ENCODE results near the gene KMT2D.

DNA sequence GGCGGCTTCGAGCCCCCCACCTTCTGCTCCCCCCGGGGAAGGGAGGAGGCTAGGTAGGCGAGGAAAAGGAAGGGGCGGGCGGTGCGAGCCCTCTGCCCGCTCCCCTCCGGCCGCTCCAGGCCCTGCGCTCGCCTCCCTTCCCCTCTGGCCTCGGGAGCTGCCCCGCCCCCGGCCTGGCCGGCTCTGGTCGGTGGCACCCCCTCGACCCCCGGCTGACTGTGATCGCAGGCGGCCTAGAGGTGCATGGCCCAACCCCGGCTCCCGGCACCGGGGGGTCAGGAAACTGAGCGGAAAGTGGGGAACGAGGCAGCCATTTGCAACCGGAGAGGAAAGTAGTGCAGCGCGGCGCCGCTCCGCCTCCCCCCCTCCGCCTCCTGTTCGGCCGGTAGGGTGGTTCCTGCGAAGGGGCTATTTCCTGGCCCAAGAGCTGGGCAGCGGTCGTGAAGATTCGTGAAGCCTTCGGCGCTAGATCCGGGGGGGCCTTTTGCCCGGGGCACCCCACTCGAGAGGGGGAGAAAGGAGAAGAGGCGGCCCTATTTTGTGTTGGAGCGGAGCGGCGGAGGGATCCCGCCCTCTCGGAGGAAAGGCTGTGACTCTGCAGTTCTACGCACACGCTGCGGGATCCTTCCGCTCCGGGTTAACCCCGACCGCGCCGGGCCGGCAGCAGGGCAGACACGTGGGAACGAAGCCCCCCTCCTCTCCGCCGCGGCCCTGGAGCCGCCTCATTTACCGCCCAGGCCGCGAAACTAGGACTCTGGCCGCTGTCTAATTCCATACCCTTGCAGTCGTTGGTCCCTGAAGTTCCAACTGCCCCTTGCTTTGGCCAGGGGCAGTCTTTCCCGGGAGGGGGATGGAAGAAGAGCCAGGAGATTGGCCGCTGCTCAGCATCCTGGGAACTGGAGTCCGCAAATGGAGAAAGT, at the start of gene KMT2D:
- TF ChIP-seq, protein P1, sequence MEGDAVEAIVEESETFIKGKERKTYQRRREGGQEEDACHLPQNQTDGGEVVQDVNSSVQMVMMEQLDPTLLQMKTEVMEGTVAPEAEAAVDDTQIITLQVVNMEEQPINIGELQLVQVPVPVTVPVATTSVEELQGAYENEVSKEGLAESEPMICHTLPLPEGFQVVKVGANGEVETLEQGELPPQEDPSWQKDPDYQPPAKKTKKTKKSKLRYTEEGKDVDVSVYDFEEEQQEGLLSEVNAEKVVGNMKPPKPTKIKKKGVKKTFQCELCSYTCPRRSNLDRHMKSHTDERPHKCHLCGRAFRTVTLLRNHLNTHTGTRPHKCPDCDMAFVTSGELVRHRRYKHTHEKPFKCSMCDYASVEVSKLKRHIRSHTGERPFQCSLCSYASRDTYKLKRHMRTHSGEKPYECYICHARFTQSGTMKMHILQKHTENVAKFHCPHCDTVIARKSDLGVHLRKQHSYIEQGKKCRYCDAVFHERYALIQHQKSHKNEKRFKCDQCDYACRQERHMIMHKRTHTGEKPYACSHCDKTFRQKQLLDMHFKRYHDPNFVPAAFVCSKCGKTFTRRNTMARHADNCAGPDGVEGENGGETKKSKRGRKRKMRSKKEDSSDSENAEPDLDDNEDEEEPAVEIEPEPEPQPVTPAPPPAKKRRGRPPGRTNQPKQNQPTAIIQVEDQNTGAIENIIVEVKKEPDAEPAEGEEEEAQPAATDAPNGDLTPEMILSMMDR (IDR thresholded peaks at IDR 0.05; ENCODE audit: insufficient read depth, low read length) = no peak
- TF ChIP-seq POLR2AphosphoS5 (IDR thresholded peaks at IDR 0.05; ENCODE audit: low read depth) (peak; percentile 83; the same call in 1 of the 2 replicates), SPI1 (IDR thresholded peaks at IDR 0.05; ENCODE audit: borderline replicate concordance, low read depth) (peak; percentile 28; the same call in 1 of the 2 replicates), GABPA (IDR thresholded peaks at IDR 0.05; ENCODE audit: low read depth) (peak; percentile 50)
- TF ChIP-seq, protein P2, sequence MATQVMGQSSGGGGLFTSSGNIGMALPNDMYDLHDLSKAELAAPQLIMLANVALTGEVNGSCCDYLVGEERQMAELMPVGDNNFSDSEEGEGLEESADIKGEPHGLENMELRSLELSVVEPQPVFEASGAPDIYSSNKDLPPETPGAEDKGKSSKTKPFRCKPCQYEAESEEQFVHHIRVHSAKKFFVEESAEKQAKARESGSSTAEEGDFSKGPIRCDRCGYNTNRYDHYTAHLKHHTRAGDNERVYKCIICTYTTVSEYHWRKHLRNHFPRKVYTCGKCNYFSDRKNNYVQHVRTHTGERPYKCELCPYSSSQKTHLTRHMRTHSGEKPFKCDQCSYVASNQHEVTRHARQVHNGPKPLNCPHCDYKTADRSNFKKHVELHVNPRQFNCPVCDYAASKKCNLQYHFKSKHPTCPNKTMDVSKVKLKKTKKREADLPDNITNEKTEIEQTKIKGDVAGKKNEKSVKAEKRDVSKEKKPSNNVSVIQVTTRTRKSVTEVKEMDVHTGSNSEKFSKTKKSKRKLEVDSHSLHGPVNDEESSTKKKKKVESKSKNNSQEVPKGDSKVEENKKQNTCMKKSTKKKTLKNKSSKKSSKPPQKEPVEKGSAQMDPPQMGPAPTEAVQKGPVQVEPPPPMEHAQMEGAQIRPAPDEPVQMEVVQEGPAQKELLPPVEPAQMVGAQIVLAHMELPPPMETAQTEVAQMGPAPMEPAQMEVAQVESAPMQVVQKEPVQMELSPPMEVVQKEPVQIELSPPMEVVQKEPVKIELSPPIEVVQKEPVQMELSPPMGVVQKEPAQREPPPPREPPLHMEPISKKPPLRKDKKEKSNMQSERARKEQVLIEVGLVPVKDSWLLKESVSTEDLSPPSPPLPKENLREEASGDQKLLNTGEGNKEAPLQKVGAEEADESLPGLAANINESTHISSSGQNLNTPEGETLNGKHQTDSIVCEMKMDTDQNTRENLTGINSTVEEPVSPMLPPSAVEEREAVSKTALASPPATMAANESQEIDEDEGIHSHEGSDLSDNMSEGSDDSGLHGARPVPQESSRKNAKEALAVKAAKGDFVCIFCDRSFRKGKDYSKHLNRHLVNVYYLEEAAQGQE (IDR thresholded peaks at IDR 0.05; ENCODE audit: insufficient replicate concordance, low read depth) = peak; percentile 66

Measured in HL-60 (cell line).